ENCODE data around the gene ABCC9. TPM values are rescaled to one million over a fixed set of nuclear protein-coding genes. Genes with fewer than 3 reads are reported as not detected.
A peak's percentile ranks its signal among the peaks of the same experiment; 100 is the strongest.

ABCC9 gene
- polyA plus RNA-seq, 4 donors = 18.9 to 31.5 (median 22.6) TPM

- DNase-seq (ENCODE audit: low read depth in 4 of 4, low spot score in 3 of 4) = no peak
Observed at GRCh38 chr12:21780786-21781185, 160.4 kb downstream of the ABCC9 start.

GRCh38 chr12:21776175-21776574 lies 165.1 kb downstream of the ABCC9 start:
- DNase-seq (ENCODE audit: low read depth in 4 of 4, low spot score in 3 of 4) = no peak

DNA sequence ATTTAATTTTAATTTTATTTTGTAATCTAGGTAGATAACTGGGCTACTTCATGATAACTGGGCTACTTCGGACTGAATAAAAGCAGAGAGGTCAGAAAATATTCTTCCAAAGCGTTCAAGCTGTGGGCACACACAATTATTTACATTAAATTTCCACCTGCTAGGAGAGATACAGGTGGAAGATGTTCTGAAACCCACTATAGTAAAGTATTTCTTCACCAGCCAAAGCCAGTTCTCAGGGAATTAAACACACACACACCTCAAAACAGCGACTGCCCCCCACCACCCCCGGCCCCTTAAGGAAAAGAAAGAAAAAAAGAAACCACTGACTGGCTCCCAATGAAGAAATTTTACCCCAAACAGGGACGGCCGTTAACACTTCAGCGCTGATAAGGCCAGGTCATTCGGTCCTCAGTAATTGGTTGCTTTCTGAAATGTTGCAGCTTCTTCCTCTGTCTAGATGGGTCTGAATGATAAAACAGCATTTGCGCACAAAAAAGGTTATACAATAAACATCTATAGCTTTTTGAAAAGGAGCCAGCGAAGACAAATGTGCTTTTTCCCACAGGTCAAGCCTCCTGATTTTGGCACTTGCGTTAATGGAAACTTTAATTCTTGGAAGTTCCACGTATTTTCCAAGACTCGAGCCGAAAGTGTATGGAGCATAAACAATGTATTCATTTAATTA lies 165.9 kb downstream of the ABCC9 start:
- no peak for DNase-seq (ENCODE audit: low read depth in 4 of 4, low spot score in 3 of 4)

DNA sequence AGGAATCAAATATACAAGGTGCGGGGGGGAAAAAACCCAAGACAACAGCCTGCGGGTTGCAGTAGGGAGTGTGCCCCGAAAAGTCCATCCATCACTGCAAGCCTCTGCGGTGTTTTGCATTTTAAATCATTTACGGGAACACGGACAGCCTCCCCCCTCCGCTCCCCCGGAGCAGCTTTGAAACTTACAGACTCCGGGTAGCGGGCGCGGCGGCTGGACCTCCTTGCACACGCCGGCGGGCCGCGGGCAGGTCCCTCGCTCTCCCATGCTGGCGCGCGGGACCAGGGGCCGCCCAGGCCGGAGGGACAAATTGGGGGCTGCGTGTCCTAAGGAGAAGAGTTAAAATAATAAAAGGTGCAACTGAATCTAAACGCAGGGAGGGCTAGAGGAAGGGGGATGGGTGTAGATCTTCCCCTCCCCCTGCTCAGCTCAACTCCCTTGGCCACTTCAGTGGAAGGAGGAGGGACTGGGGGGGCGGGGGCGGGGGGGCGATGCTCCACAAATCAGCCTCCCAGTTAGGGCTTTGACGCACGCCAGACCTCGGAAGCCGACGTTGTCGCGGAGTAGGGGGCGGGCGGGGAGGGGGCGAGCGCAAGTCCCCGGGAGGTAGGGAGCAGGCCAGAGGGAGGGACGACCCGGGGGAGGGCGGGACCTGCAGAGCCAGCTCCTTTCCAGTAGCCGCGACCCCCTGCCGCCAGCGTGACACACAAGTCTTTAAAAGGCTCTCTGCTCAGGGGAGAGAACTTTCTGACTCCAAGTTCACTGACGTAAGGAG lies 166.7 kb downstream of the ABCC9 start, which contains the start of gene KCNJ8:
Gene KCNJ8 (minus strand): TSS at position 349 of the 775 bp plus-strand sequence. CDS start 1,090 bp downstream, outside the sequence.
- peak in 3 of 4 donors; percentile 58 to 63 (median 59) for DNase-seq (ENCODE audit: low read depth in 4 of 4, low spot score in 3 of 4)

DNA sequence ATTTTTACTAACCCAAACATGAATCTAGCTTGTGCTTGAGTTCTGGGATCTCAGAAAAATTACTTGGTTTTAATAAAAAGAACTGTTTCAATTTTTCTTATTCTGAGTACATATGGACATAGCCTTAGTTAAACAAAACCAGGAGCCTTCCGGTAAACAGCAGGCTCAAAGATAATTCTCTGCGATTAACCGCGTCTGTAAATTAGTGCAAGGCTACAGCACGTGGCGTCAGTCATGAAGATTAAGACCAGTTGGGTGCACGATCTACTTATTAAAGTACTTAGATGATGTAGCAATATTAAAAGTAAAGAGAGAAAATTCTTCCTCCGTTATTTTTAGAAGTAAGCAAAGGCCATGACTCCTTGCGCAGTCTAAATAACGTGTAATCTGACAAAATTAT lies 167.4 kb downstream of the ABCC9 start:
- no peak for DNase-seq (ENCODE audit: low read depth in 4 of 4, low spot score in 3 of 4)

DNA sequence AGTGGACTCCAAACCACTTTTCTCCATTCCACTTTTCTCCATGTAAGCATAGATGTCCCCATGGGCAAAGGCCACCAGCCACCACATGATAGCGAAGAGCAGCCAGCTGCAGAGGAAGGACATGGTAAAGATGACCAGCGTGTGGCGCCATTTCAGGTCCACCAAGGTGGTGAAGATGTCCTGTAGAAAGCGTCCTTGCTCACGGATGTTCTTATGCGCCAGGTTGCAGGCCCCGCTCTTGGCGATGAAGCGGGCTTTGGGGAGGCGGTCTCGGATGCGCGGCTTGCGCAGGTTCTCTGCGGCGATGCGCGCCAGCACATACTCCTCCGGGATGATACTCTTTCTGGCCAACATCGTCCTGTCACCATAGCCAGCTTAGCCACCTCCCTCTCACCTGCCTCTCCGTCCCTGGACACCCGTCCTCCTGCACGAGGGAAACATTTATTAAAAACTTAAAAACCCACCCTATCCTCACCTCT lies 167.9 kb downstream of the ABCC9 start:
- DNase-seq (ENCODE audit: low read depth in 4 of 4, low spot score in 3 of 4) = no peak

DNA sequence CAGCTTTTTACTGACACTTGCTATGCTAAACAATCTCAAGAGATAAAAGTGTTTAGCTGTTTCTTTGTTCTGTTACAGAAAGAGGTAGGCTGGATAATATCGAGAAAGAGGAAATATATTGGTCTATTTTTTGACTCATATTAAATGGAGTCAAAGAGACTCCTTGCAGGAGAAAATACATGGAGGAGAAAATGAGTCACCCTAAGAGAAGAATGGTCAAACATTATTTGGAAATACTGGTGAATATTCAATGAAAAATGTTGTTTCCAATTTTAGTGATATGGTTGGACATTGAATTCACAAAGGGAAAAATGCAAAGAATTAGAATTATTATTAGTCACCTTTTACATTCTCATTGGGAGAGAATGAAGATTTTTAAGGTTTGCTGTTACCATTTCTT lies 169.9 kb downstream of the ABCC9 start:
- DNase-seq (ENCODE audit: low read depth in 4 of 4, low spot score in 3 of 4) = no peak

GRCh38 chr12:21769307-21769706 lies 171.9 kb downstream of the ABCC9 start:
- no peak for DNase-seq (ENCODE audit: low read depth in 4 of 4, low spot score in 3 of 4)

DNA sequence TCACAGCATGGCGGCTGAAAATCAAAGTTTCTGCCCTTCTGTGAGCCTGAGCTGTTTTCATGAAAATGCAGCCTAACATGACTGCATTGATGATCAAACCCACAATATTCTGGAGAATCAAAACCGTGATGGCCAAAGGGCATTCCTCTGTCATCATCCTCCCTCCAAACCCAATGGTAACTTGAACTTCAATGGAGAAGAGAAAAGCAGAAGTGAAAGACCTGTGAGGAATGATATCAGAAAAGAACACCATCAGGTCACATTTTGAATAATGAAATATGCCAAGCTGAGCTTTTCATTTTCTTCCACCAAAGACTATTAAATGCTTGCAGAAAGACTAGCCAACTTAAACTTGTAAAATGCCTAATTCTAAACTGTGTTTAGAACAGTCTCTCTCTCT lies 174.8 kb downstream of the ABCC9 start:
- no peak for DNase-seq (ENCODE audit: low read depth in 4 of 4, low spot score in 3 of 4)

- no peak for DNase-seq (ENCODE audit: low read depth in 4 of 4, low spot score in 3 of 4)
Observed at GRCh38 chr12:21764950-21765349, 176.3 kb downstream of the ABCC9 start.

- DNase-seq (ENCODE audit: low read depth in 4 of 4, low spot score in 3 of 4) = no peak
Observed at GRCh38 chr12:21764065-21764464, 177.2 kb downstream of the ABCC9 start.

DNA sequence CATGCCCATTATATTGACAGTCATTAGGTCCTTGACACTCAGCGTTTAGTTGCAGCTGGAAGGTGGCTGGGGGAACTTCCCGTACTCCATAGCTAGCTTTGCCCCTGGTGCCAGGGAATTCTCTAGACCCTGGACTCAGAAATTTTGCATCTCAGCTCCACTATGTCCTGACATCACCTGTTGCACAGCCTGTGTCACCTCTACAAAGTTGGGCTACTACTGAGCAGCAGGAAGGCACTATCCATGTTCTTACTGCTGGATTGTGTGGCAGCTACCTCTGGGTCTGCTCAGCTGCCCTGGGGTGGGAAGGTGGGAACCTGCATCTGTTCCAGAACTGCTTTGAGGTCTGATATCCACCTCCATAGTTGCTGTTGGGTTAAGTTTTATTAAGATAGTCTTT lies 177.7 kb downstream of the ABCC9 start:
- no peak for DNase-seq (ENCODE audit: low read depth in 4 of 4, low spot score in 3 of 4)

DNA sequence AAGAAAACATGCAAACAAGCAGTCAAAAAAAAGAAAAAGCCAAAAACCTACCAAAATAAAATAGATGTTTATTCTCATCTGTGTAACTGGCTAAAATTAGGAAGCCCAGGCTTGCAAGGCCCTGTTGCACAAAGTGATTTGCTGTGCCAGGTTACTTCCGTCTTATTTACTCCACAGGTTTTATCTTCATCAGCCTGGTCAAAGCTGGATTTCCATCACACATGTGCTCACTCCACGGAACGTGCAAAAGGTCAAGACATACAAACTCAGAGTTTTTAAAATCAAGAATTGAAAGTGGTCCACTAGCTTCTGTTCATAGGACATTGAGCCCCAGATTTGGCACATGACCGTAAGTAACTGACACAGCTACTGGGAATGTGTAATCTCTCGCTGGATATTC lies 181.5 kb downstream of the ABCC9 start:
- DNase-seq (ENCODE audit: low read depth in 4 of 4, low spot score in 3 of 4) = no peak

DNA sequence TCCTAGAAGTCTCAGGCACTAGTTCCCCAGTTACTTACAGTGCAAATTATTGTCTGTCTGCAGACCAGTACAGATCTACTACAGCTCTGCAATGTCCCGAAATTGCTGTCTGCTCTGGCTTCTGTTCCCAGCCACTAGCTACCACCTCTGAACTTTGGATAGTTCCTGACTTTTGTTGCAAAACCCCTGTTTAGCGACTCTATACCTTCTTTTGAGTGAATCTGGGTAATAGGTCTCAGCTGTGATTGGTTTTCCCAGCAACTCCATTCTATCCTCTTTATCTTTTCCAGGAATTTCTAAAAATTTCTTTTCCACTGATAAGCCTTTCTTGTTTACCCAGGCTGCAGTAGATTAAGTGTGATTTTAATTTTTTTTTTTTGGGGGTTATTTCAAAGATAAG lies 183.5 kb downstream of the ABCC9 start:
- DNase-seq (ENCODE audit: low read depth in 4 of 4, low spot score in 3 of 4) = no peak

GRCh38 chr12:21756699-21757098 lies 184.5 kb downstream of the ABCC9 start:
- no peak for DNase-seq (ENCODE audit: low read depth in 4 of 4, low spot score in 3 of 4)

DNA sequence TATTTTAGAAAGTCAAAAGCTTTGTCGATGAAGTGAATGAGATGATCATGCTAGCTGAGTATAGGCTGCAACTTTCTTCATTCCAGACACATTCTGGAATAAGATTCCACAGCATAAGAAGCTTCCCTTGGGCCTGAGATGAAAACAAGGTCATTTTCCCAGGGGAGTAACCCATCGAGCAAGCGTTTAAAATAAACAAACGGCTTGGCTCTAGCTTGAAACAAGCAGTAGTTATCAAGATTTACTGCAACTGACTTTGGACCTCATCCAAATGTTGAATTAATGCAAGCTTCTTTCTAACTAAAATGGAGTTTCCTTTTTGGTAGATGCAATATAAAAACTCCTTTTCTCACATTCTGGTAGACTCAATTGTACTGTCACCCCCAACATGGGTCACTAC lies 189.7 kb downstream of the ABCC9 start:
- peak; percentile 79 to 84 (median 82) for DNase-seq (ENCODE audit: low read depth in 4 of 4, low spot score in 3 of 4)

Other genes starting within 250 kb of the ABCC9 start
- gene KCNJ8, start 166.7 kb downstream of the ABCC9 start, polyA plus RNA-seq (ENCODE audit: insufficient read length in 4 of 4) = 10 to 100 TPM; 15.6 to 22.9 (median 17.2) TPM
- gene CMAS, start 104.8 kb upstream of the ABCC9 start, polyA plus RNA-seq (ENCODE audit: insufficient read length in 4 of 4) = 10 to 100 TPM; 53.3 to 62.9 (median 60.5) TPM

Data from left renal pelvis (tissue), 4 donors.